ENCODE measurements around the gene MBNL1. TPM values are rescaled to one million over a fixed set of nuclear protein-coding genes. Genes with fewer than 3 reads are reported as not detected.

Gene MBNL1
- total RNA-seq, 1 experiment from 2014 or later = 68.6 TPM

DNA sequence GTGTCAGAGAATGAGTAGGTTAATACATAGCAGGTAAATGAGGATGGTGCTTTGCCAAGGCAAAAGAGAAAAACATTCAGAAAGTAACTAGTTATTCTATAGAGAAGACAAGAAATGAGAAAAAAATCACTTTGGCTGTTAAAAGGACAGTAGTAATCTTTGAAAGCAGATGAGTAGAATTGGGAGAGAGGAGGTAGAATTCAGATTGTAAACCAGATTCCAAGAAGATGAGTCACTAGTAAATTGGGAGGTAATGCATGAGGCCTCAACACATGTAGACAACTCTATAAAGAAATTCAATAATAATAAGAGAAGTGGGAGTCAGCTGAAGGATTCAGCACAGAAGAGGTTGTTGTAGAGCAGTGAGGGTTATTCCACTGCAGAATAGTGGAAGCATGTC, 81.4 kb downstream of the MBNL1 start:
- no TSS peak for BruUV-seq (replicated peaks)
- no peak for DNase-seq
- no peaks in the 10 kb centered on the region for H3K4me1 Mint-ChIP-seq (ENCODE audit: low read depth, unreplicated experiment)
- Histone ChIP-seq H3K4me3 (ENCODE audit: low read depth, low read length) (no peak overlapping the region), H3K9me3 (no peaks in the 10 kb centered on the region), H3K4me1 (peaks cover 12% of the 10 kb centered on the region), H3K27me3 (replicated peaks; ENCODE audit: control insufficient read depth, insufficient read depth, low read length) (no peaks in the 10 kb centered on the region), H3K36me3 (ENCODE audit: control insufficient read depth, insufficient read depth, low read length) (no peaks in the 10 kb centered on the region)
- H3K9me3 Mint-ChIP-seq (ENCODE audit: unreplicated experiment) = no peaks in the 10 kb centered on the region
- TF ChIP-seq, protein P1, sequence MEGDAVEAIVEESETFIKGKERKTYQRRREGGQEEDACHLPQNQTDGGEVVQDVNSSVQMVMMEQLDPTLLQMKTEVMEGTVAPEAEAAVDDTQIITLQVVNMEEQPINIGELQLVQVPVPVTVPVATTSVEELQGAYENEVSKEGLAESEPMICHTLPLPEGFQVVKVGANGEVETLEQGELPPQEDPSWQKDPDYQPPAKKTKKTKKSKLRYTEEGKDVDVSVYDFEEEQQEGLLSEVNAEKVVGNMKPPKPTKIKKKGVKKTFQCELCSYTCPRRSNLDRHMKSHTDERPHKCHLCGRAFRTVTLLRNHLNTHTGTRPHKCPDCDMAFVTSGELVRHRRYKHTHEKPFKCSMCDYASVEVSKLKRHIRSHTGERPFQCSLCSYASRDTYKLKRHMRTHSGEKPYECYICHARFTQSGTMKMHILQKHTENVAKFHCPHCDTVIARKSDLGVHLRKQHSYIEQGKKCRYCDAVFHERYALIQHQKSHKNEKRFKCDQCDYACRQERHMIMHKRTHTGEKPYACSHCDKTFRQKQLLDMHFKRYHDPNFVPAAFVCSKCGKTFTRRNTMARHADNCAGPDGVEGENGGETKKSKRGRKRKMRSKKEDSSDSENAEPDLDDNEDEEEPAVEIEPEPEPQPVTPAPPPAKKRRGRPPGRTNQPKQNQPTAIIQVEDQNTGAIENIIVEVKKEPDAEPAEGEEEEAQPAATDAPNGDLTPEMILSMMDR (IDR thresholded peaks at IDR 0.05; ENCODE audit: insufficient read depth in 1 of 2, low read depth in 1 of 2, low read length in 1 of 2, severe bottlenecking in 1 of 2, unreplicated experiment in 1 of 2) = no peak
- intact Hi-C loops (cut with micrococcal nuclease; ENCODE audit: unreplicated experiment) = no loop called here
- ChIA-PET POLR2A (no interaction called here), CTCF (no interaction called here)
- H3K36me3 Mint-ChIP-seq (ENCODE audit: insufficient read depth, unreplicated experiment) = peaks cover under 1% of the 10 kb centered on the region
- no peaks in the 10 kb centered on the region for H3K27me3 Mint-ChIP-seq (ENCODE audit: insufficient read depth, unreplicated experiment)
- no peak overlapping the region for H3K4me3 Mint-ChIP-seq (ENCODE audit: unreplicated experiment)
- H3K27ac Mint-ChIP-seq (ENCODE audit: unreplicated experiment) = no peak overlapping the region

- Histone ChIP-seq H3K4me3 (ENCODE audit: low read depth, low read length) (no peak overlapping the region), H3K9me3 (no peaks in the 10 kb centered on the region), H3K27me3 (replicated peaks; ENCODE audit: control insufficient read depth, insufficient read depth, low read length) (no peaks in the 10 kb centered on the region), H3K4me1 (peaks cover 12% of the 10 kb centered on the region), H3K36me3 (ENCODE audit: control insufficient read depth, insufficient read depth, low read length) (no peaks in the 10 kb centered on the region)
- CTCF ChIA-PET = no interaction called here
- no peaks in the 10 kb centered on the region for H3K27me3 Mint-ChIP-seq (ENCODE audit: insufficient read depth, unreplicated experiment)
- no peak overlapping the region for H3K4me3 Mint-ChIP-seq (ENCODE audit: unreplicated experiment)
- no peaks in the 10 kb centered on the region for H3K9me3 Mint-ChIP-seq (ENCODE audit: unreplicated experiment)
- H3K4me1 Mint-ChIP-seq (ENCODE audit: low read depth, unreplicated experiment) = no peaks in the 10 kb centered on the region
- TF ChIP-seq, protein P1 (IDR thresholded peaks at IDR 0.05; ENCODE audit: insufficient read depth in 1 of 2, low read depth in 1 of 2, low read length in 1 of 2, severe bottlenecking in 1 of 2, unreplicated experiment in 1 of 2) = no peak
- POLR2A ChIA-PET = no interaction called here
- BruUV-seq (replicated peaks) = no TSS peak
- DNase-seq = no peak
- H3K36me3 Mint-ChIP-seq (ENCODE audit: insufficient read depth, unreplicated experiment) = no peaks in the 10 kb centered on the region
- H3K27ac Mint-ChIP-seq (ENCODE audit: unreplicated experiment) = no peak overlapping the region
- intact Hi-C loops (cut with micrococcal nuclease; ENCODE audit: unreplicated experiment) = no loop called here
Observed at GRCh38 chr3:152350776-152351175, 82.0 kb downstream of the MBNL1 start.

DNA sequence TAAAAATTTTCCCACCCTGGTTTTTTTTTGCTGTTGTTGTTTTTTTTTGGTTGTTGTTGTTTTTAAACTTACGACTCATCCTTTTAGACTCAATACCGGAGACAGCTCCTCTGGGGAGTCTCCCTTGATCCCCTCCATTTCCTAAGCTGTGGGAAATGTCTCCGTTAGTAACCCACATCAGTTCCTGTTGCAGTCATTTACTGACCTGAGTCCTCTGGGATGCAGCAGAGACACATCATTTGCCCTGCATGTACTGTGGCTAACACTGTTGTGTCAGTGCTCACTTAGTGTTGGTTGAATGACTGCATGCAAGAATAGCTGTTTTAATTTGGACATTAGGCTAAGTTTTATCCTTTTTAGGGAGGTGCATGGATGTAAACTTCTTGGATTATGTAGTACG, 83.8 kb downstream of the MBNL1 start:
- Histone ChIP-seq H3K9me3 (no peaks in the 10 kb centered on the region), H3K4me3 (ENCODE audit: low read depth, low read length) (no peak overlapping the region), H3K27me3 (replicated peaks; ENCODE audit: control insufficient read depth, insufficient read depth, low read length) (no peaks in the 10 kb centered on the region), H3K4me1 (peaks cover 12% of the 10 kb centered on the region), H3K36me3 (ENCODE audit: control insufficient read depth, insufficient read depth, low read length) (no peaks in the 10 kb centered on the region)
- no peak for DNase-seq
- ChIA-PET CTCF (no interaction called here), POLR2A (no interaction called here)
- Mint-ChIP-seq H3K27me3 (ENCODE audit: insufficient read depth, unreplicated experiment) (no peaks in the 10 kb centered on the region), H3K4me3 (ENCODE audit: unreplicated experiment) (no peak overlapping the region), H3K4me1 (ENCODE audit: low read depth, unreplicated experiment) (peaks cover 5% of the 10 kb centered on the region), H3K9me3 (ENCODE audit: unreplicated experiment) (no peaks in the 10 kb centered on the region), H3K36me3 (ENCODE audit: insufficient read depth, unreplicated experiment) (no peaks in the 10 kb centered on the region), H3K27ac (ENCODE audit: unreplicated experiment) (peak overlapping the region; percentile 6)
- TF ChIP-seq, protein P1 (IDR thresholded peaks at IDR 0.05; ENCODE audit: insufficient read depth in 1 of 2, low read depth in 1 of 2, low read length in 1 of 2, severe bottlenecking in 1 of 2, unreplicated experiment in 1 of 2) = no peak
- intact Hi-C loops (cut with micrococcal nuclease; ENCODE audit: unreplicated experiment) = no loop called here
- no TSS peak for BruUV-seq (replicated peaks)

Data from Caco-2 (cell line).